GM19467 (cell line): ENCODE measurements around the gene MBNL1.
A peak's percentile ranks its signal among the peaks of the same experiment; 100 is the strongest.
"Not testable (repeated sequence)": the region's sequence is repeated elsewhere in the genome, so short reads cannot be mapped to it uniquely, and the experiment has no call there.

ENCODE experiments used
- ATAC-seq: cut with Tn5 transposase; IDR thresholded peaks from one replicate; pipeline ENCODE4 v1.9.1; 2021; ENCODE audit warnings: mild to moderate bottlenecking, moderate library complexity; ENCODE audit not compliant: unreplicated experiment

MBNL1 gene

DNA sequence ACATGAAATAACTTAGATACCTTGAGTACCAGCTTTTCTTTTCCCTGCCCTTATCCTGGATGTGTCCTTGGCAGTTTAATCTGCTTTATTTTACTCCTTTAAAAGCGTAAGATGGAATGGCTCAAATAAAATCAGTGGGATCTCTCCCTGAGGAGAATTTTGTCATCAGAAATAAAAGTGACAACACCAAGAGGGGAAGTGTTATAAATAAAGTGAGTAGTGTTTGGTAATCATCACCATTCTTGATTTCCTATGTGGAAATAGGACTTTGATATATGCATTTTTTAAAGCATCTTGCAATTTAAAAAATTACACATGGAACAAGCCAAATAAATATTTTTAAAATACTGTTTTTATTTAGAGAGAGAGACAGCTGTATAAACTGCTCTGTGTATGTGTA is 76.5 kb downstream of the MBNL1 start:
- ATAC-seq: no peak

DNA sequence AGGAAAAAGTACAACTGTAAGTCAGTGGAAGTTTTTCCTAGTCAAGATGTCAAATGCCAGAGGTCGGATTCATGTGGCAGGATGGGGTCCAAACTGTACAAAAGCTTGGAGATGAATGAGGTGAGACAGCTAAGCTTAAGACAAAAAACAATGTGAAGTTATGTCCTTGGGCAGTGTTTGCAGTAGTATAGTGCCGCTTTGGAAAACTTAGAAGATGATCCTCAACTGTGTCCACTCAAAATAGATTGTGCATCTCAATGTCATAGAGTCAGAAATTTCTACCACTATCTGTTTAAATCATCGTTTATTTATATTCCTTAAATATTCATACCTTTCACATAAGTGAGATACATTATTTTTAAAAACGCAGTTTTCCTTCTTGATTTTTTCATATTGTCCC is 77.3 kb downstream of the MBNL1 start:
- no peak for ATAC-seq

DNA sequence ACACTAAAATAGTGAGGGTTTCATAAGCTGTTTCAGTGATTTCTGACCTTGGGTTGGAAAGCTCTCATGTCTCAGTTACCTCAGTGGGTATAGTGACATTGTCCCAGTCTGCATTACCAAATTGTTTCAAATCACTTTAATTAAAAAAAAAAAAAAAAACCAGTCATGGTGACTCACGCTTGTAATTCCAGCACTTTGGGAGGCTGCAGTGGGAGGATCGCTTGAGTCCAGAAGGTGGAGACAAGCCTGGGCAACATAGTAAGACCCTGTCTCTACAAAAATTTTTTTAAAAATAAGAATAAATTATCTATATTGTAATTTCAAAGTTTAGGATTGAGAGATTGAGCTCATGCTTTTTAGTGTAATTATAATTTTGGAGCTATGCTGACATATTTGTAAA is 78.0 kb downstream of the MBNL1 start:
- no peak for ATAC-seq

DNA sequence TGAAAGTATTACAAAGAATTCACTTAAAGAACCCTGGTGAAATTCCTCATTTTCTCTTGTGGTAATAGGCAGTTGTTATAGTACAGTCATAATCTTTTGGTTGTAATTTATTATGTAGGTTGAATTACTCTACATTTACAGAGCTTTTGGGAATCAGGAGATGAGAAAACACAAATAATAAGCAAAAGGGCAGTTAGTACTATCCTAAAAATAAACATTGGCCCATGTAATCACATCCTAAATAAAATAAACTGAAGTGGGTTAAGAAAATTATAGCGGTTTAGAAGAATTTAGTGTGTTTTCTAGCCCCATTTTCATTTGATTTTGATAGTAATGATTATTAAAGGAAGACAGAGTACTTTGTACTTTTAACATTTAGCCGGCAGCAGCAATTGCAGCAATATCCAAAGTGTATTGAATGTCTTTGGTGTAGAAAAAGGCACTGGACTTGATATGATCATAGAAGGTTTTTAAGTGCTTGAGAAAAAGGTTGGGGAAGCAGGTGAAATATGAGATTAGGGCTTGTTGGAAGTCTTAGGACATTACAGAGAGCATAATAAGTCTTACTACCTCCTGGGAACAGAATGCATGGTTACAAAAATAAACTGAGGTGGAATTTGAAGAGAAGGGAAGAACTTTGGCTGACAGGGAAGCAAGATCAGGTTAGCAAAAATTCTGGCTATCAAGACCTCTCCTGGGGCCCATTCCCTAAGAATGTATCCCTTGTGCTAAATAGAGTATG is 79.9 kb downstream of the MBNL1 start:
- ATAC-seq: no peak

DNA sequence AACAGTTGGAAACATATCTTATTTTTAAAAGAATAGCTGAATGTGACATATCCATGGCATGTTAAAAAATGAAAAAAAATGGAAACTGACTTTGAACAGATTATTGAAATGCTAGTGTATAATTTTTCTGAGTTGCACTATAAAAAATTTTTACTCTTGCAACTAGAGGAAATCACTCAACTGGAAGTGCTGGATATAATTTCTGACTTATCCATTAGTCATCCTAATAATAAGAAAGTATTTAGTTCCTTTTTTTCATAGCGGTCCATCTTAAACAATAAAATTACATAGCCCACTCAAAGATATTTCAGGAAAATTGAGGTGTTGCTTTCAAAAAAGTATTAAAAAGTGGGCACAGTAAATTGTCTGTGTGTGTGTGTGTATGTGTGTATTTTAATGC is 80.7 kb downstream of the MBNL1 start:
- no peak for ATAC-seq

DNA sequence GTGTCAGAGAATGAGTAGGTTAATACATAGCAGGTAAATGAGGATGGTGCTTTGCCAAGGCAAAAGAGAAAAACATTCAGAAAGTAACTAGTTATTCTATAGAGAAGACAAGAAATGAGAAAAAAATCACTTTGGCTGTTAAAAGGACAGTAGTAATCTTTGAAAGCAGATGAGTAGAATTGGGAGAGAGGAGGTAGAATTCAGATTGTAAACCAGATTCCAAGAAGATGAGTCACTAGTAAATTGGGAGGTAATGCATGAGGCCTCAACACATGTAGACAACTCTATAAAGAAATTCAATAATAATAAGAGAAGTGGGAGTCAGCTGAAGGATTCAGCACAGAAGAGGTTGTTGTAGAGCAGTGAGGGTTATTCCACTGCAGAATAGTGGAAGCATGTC is 81.4 kb downstream of the MBNL1 start:
- ATAC-seq: no peak

DNA sequence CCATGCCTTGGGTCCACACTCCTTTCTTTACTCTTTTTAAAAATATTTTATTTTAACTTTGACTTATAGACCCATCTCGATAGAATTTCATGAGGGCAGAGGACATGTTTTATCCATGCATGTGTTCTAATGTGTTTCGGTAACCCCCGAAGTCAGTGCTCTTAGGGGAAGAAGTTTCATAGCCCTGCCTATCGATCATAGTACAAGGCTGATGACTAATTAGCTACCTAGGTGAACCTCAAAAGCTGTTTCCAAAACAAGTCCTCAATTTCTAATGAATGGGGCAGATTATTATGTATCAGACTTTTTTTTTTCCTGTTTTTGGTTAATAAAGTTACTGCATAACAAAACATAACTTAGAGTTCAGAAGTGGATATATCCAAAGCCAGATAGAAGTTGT is 82.0 kb downstream of the MBNL1 start:
- ATAC-seq: no peak

DNA sequence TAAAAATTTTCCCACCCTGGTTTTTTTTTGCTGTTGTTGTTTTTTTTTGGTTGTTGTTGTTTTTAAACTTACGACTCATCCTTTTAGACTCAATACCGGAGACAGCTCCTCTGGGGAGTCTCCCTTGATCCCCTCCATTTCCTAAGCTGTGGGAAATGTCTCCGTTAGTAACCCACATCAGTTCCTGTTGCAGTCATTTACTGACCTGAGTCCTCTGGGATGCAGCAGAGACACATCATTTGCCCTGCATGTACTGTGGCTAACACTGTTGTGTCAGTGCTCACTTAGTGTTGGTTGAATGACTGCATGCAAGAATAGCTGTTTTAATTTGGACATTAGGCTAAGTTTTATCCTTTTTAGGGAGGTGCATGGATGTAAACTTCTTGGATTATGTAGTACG is 83.8 kb downstream of the MBNL1 start:
- ATAC-seq: no peak

DNA sequence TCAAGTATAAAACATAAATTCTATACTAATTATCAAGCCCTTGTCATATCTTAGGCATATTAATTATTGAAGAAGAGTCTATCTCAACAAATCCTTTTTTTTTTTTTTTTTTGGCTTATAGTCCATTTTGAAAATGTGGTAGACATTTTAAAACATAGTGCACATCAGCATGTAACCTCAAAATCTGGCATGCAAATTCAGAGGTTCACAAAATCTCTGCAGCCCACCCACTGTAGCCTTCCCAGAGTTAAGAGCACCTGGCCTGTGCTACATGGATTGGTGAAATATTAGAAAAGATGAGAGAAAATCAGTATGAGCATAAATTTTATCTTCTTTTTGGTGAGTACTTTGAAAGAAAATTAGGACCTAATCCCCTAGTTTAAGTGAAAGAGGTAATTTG is 84.8 kb downstream of the MBNL1 start:
- ATAC-seq: no peak

DNA sequence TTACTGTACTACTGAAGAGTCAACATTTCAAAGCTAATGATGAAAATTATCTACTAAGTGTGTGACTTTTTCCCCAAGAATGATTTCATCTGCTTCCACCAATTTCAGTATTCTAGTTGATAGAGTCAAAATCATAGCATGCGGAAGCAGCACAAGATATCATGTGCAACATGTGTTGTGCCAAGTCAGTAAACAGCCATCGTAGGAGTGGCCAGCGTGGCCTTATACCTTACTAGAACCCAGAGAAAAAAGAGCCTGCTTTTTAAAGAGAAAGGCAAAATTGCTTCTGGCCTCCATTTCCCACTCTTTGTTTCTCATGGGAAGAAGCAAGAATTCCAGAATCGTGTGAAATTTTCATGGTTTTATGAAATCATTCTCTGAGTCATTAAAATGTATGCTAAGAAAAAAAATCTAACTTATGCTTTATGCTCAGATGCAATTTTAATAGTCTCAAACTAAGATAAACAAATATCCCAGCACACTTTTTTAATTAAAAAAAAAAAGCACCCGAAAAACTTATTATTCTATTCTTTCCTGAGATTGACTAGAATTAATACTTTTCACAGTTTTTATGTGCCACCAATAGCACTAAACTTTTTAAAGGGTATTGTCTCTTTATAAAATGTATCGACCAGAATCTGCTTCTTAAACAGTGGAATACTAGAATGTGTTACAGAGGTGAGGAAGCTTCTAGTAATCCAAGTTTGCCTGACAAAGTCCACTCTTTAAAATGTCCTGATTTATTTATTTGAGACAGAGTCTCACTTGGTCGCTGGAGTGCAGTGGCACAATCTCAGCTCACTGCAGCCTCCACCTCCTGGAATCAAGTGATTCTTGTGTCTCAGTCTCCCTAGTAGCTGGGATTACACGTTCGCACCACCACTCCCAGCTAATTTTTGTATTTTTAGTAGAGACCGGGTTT is 87.3 kb downstream of the MBNL1 start:
- no peak for ATAC-seq

DNA sequence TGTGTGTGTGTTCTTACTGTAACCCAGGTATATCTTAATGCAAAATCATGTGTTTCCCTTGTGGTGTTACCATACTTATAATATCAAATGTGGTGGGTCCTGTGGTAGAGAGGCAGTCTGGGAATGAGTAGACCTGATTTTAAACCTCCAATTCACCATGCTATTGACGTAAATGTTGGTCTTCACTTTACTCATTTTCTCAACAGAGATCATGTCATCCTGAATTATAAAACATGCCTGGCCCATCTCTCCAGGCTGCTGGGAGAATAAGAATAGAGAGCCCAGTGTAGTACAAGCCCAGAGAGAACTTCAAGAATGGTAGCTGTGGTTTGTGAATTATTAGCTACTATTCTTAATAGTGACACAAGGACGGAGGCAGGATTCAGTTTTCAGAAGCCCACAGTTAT is 88.1 kb downstream of the MBNL1 start:
- peak; percentile 68 for ATAC-seq

DNA sequence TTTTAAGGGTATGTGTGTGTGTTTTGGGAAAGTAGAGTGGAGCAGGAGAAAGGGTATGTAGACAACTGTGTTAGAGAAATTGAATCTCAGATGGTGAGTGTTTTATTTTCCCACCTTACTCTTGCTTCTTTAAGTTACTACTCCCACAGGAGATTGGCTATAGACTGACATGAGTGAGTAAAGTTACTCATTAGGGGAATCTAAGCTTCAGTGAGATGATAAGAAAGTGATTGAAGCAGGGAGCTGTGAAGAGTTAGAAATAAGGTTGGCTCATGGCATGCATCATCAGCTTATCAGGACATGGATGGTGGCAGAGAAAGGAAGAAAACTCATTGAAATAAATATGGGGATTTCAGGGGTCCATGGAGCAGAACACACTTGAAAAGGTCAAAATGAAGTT is 88.9 kb downstream of the MBNL1 start:
- ATAC-seq: no peak

DNA sequence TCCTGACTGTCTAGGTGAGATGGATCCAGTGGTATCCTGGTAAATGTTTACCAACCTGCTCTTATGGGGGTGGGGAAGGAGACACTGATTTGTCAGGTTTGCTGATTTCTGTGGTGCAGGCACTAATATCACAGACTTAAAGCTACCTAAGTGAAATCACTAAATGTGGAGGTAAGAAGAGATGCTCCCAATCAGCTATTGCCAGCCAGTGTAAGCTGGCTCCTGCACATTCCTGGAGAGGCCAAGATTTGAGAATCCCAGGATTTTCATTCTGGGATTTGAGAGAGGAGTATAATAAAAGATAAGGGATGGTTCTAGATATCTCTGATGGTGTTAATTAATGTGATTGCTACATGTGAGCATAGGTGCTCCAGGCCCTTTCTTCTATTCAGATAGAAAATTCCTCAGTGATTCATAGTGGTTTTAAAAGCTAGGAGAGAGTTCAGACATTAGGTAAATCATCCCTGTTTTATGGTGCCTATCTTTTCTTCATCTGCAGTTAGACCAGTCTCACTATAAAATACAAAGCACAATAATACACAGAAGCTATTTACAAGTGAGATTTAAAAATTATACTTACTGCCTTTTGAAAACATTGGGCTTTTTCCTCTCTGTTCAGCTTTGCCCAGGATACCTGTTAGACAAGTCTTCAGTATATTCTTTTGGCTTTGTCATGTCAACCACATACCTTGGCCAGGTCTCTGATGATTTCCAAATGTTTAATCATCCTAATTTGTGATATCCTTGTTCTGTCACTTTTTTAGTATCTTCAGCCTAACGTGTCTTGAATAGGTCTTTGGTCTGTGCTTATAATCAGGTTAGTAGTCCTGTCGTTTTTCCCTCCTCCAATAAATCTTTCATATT is 90.9 kb downstream of the MBNL1 start:
- ATAC-seq: no peak

DNA sequence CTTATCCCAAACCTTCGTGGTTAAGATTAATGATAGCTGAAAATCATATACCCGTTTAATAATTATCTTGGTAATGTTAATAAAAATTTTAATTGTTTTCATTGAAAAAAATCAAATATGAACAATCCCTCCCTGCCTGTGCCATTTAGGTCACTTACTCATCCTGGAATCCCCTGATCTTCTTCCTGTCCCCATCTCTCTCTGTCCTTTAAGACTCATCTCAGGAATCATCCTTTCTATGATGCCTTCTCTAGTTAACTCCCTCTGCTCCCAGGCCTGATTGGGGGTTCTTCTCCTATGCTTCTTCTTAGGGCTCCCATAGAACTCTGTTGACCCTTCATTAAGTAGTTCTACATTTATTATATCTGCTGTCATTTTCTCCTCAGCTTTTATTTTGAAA is 91.6 kb downstream of the MBNL1 start:
- no peak for ATAC-seq

DNA sequence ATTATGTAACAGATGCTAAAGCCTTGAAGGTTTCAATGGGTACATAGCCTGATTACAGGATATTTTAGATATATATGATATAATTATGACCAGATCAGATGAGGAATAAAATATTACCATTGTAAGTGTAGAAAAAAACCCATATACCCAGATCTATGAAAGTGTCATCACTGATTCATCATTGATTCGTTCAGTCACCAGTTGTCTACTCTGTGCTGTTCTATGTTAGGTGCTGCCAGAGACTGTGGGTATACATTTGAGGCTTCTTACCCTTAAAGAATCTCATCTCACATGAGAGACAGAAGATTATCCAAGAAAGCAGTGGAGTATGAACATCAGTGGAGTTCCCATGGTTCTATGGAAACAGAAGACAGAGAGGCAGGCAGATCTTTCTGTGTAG is 92.2 kb downstream of the MBNL1 start:
- no peak for ATAC-seq

DNA sequence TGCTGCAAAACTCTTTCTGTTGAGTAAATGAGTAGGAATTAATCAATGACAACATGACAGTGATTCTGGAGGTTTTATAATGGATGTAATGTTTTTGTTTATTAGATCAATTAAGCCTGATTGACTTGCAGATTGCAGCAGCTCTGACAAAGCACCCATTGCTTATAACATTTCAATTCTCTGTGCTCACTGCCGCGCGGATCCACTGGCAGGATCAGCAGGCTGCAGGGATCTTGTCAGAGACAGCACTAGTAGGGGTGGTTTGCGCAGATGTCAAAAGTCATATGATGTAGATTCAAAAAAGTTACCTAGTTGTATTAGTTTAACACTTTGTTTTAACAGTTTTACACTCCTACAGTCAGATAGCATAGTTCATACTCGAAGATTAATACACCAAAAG is 93.4 kb downstream of the MBNL1 start:
- no peak for ATAC-seq

DNA sequence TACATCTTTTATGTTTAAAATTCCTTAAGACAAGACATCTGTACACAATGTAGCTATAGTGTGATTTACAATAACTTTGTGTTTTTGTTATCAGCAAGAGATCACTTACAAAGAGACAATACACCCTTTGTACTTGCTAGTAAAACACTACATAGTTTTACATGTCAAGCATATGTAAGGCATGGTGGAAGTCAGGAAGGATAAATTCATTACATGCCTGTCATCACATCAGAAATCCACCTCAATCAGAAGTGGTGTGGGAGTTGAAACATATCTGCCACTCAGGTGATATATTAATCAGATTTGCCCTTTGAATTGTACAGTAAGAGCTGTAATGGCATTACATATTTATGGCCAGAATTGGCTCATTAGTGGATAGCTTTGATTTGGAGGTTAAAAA is 95.5 kb downstream of the MBNL1 start:
- ATAC-seq: no peak

DNA sequence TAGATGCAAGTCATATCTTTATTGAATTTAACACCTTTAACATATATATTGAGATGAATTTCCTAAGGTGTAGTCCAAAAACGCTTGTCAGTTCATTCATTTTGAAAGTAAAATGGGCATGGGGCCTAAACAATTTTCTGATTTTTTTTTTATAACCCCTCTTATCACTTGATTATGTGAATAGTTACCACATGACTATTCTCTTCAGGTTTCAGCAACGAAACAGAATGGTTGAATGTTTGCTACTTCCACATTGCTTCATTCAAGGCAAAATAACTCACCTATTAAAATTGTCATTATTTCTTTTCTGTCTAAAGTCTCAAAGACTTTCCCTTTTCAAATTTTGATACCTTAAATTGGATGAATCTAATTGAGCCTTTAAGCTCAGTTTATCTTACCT is 96.4 kb downstream of the MBNL1 start:
- no peak for ATAC-seq

DNA sequence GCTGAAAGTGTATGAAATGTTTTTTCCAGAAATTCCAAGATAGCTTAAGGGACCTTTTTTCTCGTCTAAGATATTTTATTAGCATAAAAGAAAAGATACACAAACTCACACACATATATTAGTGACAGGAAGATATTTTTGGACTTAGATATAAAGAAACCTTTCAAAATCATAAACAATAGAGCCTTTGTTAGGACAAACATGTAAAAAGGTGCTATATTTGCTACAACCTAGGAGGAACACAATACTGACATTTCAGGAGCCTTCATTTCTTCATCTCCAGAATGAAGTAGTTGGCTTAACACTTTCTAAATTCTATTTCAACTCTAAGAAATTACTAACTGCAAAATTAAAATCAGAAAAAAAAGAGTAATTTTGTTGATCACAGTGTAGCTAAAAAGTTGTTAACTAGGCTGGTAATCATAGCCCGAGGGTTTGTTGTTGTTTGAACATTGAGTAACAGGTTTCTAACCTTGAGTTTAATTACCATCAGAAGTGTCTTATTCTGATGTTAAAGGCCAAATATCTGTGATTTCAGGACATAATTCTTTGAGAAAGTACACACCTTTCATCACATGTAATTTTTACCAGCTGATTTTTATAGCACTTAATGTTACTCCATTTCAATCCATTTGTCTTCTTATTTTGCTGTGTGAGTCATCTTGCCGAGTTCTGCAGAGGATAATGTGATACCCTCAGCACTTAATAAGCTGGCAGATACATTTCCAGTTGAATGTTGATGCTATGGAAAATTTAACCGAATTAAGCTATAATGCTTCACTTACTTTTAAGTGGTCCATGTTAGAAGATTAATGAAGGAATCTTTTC is 97.3 kb downstream of the MBNL1 start:
- ATAC-seq: no peak

DNA sequence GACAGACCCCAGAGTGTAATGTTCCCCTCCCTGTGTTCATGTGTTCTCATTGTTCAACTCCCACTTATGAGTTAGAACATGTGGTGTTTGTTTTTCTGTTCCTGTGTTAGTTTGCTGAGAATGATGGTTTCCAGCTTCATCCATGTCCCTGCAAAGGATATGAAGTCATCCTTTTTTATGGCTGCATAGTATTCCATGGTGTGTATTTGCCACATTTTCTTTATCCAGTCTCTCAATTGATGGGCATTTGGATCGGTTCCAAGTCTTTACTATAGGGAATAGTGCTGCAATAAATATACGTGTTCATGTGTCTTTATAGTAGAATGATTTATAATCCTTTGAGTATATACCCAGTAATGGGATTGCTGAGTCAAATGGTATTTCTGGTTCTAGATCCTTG is 98.5 kb downstream of the MBNL1 start:
- ATAC-seq: not testable (repeated sequence)
